GM18907 (cell line): ENCODE measurements around the gene HOXD4.

Source experiments
- ATAC-seq: cut with Tn5 transposase; IDR thresholded peaks from one replicate; pipeline ENCODE4 v1.9.1; 2021; ENCODE audit warnings: mild to moderate bottlenecking, moderate library complexity; ENCODE audit not compliant: unreplicated experiment

The HOXD4 gene

GRCh38 chr2:176156807-176157498 lies 5.6 kb downstream of the HOXD4 start, which contains the start of gene HOXD3:
TSS of gene HOXD3 (plus strand) at chr2:176157307. CDS start at chr2:176169115, 11,808 bp downstream.
- no peak for ATAC-seq

- ATAC-seq = no peak
Observed at GRCh38 chr2:176157499-176158185, 6.3 kb downstream of the HOXD4 start.

- ATAC-seq = no peak
Observed at GRCh38 chr2:176158186-176158591, 6.8 kb downstream of the HOXD4 start.

GRCh38 chr2:176158855-176159662 lies 7.7 kb downstream of the HOXD4 start:
- ATAC-seq = no peak

DNA sequence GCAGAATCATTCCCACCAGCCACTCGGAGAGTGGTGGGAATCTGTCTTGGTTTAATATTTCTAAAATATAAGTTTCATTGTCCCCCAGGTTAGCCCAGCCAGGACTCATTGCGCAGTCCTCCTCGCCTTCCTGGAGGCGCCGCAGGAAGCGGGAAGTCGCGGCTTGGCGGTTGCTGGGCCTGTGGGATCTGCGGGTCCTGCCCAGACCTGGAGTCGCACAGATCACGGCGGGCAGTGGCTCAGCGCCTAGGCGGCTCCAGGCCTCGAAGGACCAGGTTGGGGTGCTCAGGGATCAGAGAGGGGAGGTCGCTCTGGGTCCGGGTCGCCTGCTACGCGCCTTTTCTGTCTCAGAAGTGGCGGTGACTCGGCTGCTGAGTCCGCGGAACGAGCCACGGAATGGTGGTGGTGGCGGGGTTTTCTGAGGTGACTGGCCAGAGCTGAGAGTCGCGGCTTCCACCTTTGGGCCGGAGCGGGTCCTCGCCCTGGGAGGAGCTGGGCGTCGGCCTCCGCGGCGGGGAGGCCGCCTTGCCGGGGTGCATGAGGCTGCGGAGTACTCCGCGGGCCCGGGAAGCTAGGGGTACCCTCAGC lies 8.4 kb downstream of the HOXD4 start:
- no peak for ATAC-seq

DNA sequence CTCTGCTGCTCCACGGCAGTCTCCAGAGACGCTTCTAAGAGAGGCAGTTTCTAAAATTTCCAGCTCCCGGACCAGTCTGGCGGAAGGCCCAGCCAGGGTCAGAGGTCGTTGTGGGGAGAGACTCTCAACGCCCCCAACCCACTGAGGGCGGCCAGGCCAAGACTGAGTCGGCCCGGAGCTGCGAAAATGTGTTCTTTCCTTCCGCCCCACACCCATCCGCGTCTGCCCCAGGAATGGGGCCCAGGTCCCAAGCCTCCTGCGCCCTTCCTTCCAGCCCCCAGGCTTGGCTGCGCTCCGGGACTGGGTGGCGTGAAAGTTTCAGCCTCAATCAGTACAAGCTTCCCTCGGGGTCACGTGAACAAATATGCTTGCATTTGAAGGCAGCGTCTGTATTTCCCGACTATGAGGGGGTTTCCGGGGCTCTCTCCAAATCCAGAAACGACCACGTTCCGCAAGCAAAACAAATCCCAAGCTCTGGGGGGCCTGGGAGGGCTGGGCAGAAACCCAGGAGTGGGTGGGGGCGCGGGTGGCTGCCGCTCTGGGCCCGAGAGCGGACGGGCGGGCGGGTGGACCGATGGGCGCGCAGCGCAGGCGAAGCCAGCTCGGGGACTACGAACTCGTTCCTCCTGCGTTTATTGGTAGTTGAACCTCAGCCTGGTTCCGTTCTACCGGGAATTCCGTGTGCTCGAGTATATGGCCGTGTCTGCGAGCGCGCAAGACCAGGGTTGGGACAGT lies 9.1 kb downstream of the HOXD4 start:
- ATAC-seq = no peak

- no peak for ATAC-seq
Observed at GRCh38 chr2:176160986-176161824, 9.9 kb downstream of the HOXD4 start.

DNA sequence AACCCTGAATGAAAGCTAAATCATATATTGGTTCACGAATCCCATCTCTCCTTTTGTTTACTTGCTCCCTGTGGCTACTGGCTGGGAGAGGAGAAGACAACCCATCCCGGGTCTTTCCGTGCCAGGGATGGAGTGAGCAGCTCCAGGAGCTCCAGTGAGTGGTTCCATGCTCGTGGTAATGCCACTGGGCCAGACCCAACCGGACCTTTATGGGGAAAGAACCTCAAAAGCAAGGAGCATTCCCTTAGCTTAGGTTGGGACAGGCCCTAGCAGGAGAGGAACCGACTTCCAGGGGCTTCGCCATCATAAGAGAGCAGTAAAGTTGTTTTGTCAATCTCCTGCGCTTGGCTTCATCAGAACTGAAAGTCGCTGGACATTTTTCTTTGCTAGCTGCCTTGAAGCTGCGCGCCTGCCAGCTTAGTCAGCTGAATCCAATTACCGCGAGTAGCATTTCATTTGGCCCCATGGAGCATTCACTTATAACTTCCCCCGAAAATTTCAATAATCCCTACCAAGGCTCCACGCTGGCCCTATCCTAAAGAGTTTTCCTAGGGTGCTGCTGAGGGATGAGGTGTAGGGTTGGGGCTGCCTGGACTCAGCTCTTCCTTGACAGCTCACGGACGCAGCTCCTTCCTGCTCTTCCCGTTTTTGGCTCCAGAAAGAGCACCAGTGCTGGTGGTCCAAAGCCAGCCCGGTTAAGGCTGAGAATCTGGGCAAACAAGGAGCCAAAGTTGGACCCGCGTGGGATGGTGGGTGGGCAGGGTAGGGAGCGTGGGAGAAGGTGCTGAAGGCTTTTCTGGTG lies 10.7 kb downstream of the HOXD4 start:
- ATAC-seq = no peak

- ATAC-seq = no peak
Observed at GRCh38 chr2:176162911-176163671, 11.7 kb downstream of the HOXD4 start.

DNA sequence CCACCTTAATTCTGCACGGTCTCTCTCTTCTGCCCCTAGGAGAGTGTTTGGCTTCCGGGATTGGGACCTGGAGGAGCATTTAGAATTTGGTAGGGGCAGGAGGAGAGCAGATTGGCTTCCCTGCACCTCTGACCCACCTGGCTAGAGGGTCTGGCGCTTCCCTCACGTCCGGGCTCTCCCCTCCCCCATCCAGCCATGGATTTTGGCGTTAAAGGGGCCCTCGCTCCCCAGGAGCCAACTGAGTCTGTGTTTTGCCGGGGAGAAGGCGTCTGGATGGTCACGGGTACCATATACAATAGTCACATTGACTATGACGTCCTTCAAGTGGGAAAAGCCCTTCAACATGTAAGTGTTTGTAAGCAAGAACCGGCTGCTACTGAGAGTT lies 12.3 kb downstream of the HOXD4 start:
- no peak for ATAC-seq

- no peak for ATAC-seq
Observed at GRCh38 chr2:176164201-176164600, 12.9 kb downstream of the HOXD4 start.

GRCh38 chr2:176164611-176165369 lies 13.4 kb downstream of the HOXD4 start:
- ATAC-seq = no peak

DNA sequence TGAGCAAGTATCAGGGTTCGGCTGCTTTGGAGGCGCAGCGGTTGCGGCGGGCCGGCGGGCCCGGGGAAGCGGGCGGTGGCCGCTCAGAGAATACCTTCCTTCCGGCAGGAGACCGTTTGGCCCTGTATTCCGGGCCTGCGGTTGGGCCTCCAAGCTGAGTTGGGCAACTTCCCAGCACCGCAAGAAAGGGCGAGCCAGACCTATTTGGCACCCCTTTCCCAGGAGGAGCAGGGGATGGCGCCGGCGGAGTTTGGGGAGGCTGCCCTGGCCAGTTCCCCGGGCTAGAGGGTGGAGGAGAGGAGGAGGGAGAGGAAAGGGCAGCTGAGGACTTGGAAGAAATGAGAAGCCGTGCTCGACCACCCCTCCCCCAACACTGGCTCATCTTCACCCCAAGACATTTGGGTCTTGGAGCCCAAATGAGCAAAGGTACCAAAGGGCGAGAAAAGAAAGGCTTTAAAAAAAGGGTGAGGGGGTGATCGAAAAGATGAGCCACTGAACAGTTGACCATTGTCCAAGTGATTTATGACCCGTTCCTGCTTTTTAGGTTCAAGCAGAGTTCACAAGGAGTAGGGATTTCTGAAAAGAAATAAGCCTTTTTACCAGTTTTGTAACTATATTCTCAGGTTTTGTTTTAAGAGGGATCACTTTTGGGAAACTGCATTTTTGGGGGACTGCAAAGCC lies 14.2 kb downstream of the HOXD4 start:
- ATAC-seq = no peak

DNA sequence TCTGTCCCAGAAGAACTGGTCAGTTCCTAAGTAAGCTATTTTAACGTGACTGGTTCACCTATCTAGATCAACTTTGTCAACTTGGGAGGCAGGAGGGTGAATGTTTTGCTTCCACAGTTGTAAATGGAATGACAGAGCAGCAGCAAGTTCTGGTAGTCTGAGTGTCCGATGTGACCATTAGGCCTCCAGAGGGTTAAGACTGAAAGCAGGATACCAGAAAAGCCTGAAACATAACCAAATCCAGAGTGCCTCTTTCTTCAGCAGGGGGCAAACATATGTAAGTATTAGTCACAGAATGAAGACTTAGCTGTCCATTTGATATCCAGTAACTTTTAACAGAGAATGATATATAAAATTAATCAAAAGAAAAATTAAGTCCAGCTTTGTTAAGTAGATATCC lies 14.9 kb downstream of the HOXD4 start:
- ATAC-seq = no peak

DNA sequence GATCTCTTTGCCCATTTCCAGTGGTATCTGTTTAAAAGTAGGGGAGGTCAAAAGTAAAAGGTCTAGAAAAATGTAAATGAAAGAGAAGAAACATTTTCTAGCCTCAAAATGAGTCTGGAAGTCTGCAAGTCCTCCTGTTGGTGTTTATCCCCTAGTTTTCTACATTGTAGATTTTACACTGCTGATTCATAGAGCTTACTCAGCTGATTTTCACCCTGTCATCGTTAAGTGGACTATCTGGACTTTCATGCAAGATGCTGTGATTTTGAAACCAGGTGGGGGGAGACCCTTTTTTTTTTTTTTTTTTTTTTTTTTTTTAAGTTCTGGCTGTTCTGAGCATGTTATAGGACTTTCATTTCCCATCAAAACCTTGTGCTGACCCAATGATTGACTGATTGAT lies 16.0 kb downstream of the HOXD4 start:
- no peak for ATAC-seq

GRCh38 chr2:176169181-176169580 lies 17.8 kb downstream of the HOXD4 start:
- ATAC-seq = no peak

GRCh38 chr2:176169711-176170110 lies 18.4 kb downstream of the HOXD4 start:
- ATAC-seq = no peak
